AG09319 (cell line): Measurements from ENCODE around the gene HAO2.

Experiments used
- DNase-seq: peaks from one replicate; pipeline ENCODE4 v3.0.0-alpha.2; 2010; ENCODE audit warnings: low read depth; ENCODE audit errors: extremely low read depth
- TF ChIP-seq, protein P1 (sequence below): IDR thresholded peaks from 2 replicates; pipeline ENCODE4 v1.5.1; 2011; ENCODE audit warnings: low read depth, mild to moderate bottlenecking, inconsistent platforms, low read length, moderate library complexity

Gene HAO2

DNA sequence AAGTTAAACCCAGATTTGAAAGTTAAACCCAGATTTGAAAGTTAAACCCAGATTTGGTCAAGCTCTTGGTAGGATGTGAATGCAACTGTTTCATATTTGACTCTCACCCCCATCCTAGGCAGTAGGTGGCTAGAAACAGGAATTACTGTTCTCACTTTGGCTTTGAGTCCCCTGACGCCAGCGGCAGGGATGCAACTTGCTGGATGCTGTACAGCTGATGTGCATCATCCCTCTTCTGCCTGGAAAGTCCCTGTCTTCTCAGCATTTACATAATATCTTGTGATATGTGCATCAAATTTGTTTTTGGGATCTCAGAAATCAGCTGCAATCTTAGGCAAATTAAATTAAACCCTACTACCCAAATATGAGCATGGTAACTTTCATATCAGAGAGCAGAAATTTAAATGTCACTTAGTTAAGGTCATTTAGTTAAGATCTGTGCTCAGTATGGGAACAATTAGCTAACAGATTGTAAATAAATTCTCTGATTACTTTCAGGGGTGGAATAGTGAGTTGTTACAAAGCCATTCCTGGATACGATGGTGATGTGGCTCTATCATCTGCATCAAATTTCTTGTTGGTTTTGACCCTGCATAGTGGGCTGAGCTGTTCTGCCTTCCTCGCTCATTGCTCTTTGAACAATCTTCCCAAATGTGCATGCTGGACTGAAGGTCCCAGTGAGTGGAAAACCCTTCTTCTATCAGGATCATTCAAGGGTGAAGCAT, 6.8 kb upstream of the HAO2 start:
- no peak for DNase-seq
- TF ChIP-seq, protein P1, sequence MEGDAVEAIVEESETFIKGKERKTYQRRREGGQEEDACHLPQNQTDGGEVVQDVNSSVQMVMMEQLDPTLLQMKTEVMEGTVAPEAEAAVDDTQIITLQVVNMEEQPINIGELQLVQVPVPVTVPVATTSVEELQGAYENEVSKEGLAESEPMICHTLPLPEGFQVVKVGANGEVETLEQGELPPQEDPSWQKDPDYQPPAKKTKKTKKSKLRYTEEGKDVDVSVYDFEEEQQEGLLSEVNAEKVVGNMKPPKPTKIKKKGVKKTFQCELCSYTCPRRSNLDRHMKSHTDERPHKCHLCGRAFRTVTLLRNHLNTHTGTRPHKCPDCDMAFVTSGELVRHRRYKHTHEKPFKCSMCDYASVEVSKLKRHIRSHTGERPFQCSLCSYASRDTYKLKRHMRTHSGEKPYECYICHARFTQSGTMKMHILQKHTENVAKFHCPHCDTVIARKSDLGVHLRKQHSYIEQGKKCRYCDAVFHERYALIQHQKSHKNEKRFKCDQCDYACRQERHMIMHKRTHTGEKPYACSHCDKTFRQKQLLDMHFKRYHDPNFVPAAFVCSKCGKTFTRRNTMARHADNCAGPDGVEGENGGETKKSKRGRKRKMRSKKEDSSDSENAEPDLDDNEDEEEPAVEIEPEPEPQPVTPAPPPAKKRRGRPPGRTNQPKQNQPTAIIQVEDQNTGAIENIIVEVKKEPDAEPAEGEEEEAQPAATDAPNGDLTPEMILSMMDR: no peak

DNA sequence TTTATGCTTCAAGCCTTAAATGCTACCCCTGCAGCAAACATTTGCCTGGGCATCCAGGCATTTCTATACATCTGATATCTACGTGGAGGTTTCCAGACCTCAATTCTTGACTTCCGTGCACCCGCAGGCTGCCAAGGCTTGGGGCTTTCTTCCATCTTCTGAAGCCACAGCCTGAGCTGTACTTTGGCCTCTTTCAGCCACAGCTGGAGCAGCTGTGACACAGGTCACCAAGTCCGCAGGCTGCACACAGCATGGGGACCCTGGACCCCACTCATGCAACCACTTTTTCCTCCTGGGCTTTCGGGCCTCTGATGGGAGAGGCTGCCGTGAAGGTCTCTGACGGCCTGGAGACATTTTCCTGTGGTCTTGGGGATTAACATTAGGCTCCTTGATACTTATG, 5.4 kb upstream of the HAO2 start:
- TF ChIP-seq, protein P1: no peak
- no peak for DNase-seq

DNA sequence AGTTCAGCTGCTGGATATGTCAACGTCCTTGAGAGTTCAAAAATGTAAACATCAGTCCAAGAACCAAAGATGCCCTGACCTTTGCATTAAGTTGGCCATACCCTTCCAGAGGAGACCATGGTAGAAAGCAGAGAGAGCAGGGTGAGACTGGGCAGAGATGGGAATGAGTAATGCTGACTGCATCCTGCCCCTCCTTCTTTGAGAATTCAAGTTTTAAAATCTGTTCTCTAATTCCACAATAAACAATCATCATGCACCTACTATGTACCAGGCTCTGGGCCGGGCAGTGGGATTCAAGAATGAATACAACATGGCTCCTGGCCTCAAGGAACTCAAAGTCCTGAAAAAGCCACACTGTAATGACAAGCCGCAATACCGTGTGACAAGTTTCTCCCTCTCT, 3.9 kb upstream of the HAO2 start:
- no peak for DNase-seq
- TF ChIP-seq, protein P1: no peak

DNA sequence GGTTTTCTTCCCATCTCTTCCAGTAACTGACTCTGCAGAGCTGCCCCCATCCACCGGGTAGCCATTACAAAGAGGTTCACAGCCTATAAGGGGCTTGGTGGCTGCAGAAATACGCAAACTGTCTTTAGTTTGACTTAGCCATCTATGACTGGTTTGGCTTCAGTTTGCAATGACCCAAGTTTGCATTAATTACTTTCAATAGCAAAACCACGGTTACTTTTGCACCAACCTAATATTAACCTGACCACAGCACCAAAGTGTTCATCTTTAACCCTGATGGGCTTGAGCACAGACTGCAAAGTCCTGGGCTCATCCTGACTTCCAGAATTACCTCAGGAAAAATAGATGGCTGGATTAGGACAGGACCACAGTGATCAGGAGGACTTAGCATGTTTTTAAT, 2.2 kb upstream of the HAO2 start:
- TF ChIP-seq, protein P1: no peak
- DNase-seq: no peak

DNA sequence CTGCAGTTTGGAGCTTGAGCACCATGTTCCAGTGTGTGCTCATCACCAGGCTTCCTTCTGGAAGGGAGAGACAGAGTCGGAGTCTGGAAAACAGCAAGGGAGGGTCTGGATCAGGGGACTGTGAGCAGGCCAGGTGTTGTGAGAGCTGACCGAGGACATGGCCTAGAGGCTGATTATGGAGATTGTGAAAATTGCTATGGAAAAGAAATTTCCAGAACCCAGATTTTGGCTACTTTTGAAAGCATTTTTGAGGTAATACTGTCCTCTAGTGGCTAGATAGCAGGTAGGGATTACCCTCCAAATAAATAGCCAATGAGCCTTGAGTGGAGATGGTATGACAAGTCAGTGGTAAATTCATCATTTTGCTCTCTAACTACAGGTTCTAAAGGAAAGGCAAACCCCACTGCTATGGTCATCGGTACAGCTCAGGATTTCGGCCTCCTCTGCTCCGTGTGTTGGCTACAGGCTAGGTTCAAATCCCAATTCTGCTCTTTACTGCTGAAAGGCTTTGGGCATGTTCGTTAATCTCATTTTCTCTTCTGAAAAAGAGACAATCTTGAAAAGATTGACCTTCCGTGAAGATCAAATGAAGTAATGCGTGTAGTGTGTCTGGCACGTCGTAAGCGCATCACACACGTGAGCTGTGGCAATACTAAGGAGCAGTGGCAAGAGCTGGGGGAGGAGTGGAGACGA, 1.0 kb upstream of the HAO2 start:
- DNase-seq: peak; percentile 20
- TF ChIP-seq, protein P1: peak; percentile 98

DNA sequence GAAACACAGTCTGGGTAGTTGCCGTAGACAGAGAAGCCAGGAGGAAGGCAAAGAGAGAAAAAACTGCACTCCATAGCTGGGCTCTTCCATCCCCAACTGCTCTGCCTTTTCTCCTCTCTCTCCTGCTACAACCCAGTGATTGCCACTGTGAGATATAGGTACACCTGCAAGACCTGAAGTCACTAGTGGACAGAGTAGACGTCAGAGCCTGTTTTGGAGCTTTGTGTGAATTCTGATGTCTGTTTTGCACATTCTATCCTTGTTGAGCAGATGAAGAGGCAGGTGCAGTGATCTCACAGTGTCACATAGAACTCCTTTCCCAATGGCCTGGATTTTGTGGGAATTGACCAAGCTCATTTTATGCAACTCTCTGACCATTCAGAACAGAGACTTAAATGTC, 2.2 kb downstream of the HAO2 start:
- TF ChIP-seq, protein P1: no peak
- DNase-seq: no peak

DNA sequence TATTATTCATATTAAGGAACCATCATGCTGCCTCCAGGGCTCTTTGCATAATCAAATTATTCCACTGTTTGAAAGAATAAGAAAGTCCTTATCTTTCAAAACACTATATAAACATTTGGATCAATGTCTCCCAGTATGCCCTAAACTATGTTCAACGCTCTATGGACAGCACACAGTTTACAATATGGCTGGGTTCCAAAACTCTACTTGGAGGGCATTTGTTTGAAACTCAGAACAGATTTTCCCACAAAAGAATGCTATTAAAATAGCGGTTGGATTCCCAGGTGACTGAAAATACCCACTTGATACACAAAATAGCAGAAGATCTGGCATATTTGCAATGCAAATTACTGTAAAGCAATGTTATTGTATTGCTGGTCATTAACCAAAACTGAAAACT, 3.2 kb downstream of the HAO2 start:
- TF ChIP-seq, protein P1: no peak
- DNase-seq: no peak
